Measurements from ENCODE around the gene TENM3. TPM values are rescaled to one million over a fixed set of nuclear protein-coding genes. Genes with fewer than 3 reads are reported as not detected.

TENM3 gene
- total RNA-seq, 4 donors from 2014 or later = 19.7 to 47.2 (median 33.0) TPM

GRCh38 chr4:182600093-182600492 is 356.9 kb downstream of the TENM3 start:
- no peak for DNase-seq (ENCODE audit: low spot score)
- no peak for ATAC-seq (ENCODE audit: low FRiP score)
- no peak for TF ChIP-seq CTCF (IDR thresholded peaks at IDR 0.05)

- ATAC-seq (ENCODE audit: low FRiP score) (no peak), DNase-seq (ENCODE audit: low spot score) (no peak)
- no peak for TF ChIP-seq CTCF (IDR thresholded peaks at IDR 0.05)
Observed at GRCh38 chr4:182600856-182601255, 357.7 kb downstream of the TENM3 start.

GRCh38 chr4:182604161-182604622 is 361.0 kb downstream of the TENM3 start:
- TF ChIP-seq CTCF (IDR thresholded peaks at IDR 0.05) = no peak
- ATAC-seq (ENCODE audit: low FRiP score) = no peak
- DNase-seq (ENCODE audit: low spot score) = no peak

- DNase-seq (ENCODE audit: low spot score) (no peak), ATAC-seq (ENCODE audit: low FRiP score) (no peak)
- TF ChIP-seq CTCF (IDR thresholded peaks at IDR 0.05) = no peak
Observed at GRCh38 chr4:182604953-182605352, 361.8 kb downstream of the TENM3 start.

- TF ChIP-seq CTCF (IDR thresholded peaks at IDR 0.05) = no peak
- ATAC-seq (ENCODE audit: low FRiP score) (no peak), DNase-seq (ENCODE audit: low spot score) (no peak)
Observed at GRCh38 chr4:182608525-182608924, 365.3 kb downstream of the TENM3 start.

GRCh38 chr4:182616476-182616875 is 373.3 kb downstream of the TENM3 start:
- no peak for DNase-seq (ENCODE audit: low spot score)
- no peak for TF ChIP-seq CTCF (IDR thresholded peaks at IDR 0.05)
- no peak for ATAC-seq (ENCODE audit: low FRiP score)

GRCh38 chr4:182619660-182620059 is 376.5 kb downstream of the TENM3 start:
- TF ChIP-seq CTCF (IDR thresholded peaks at IDR 0.05) = no peak
- DNase-seq (ENCODE audit: low spot score) (no peak), ATAC-seq (ENCODE audit: low FRiP score) (no peak)

Data from omental fat pad (tissue), 4 donors.